ENCODE results near the gene XG.
"Not testable (repeated sequence)": the region's sequence is repeated elsewhere in the genome, so short reads cannot be mapped to it uniquely, and the experiment has no call there.

XG gene

GRCh38 chrX:2799369-2799768 lies 47.5 kb downstream of the XG start:
- H3K27me3 ChIP-seq (ENCODE audit: low read depth, low read length) = no peaks in the 10 kb centered on the region
- no peak overlapping the region for H2AFZ ChIP-seq (ENCODE audit: low read depth, low read length)

GRCh38 chrX:2799980-2800379 lies 48.1 kb downstream of the XG start:
- not testable (repeated sequence) for H3K4me3 ChIP-seq (ENCODE audit: low read length); H3K27ac ChIP-seq (ENCODE audit: low read length); H3K9me3 ChIP-seq (ENCODE audit: insufficient read depth, low read length); H3K36me3 ChIP-seq (replicated peaks; ENCODE audit: low read depth, low read length); H3K27me3 ChIP-seq (ENCODE audit: low read depth, low read length); H2AFZ ChIP-seq (ENCODE audit: low read depth, low read length); H3K79me2 ChIP-seq (ENCODE audit: low read length); H4K20me1 ChIP-seq (ENCODE audit: insufficient read depth, low read length); H3K4me1 ChIP-seq (ENCODE audit: low read length); H3K4me2 ChIP-seq (ENCODE audit: low read length); H3K9ac ChIP-seq (ENCODE audit: low read length)

More at GRCh38 chrX:2799369-2799768, 47.5 kb downstream of the XG start:
- Histone ChIP-seq H3K4me1 (ENCODE audit: low read length) (no peaks in the 10 kb centered on the region), H3K79me2 (ENCODE audit: low read length) (no peaks in the 10 kb centered on the region), H3K9me3 (ENCODE audit: insufficient read depth, low read length) (no peaks in the 10 kb centered on the region), H3K27ac (ENCODE audit: low read length) (no peak overlapping the region), H4K20me1 (ENCODE audit: insufficient read depth, low read length) (no peaks in the 10 kb centered on the region), H3K4me2 (ENCODE audit: low read length) (no peak overlapping the region), H3K9ac (ENCODE audit: low read length) (no peak overlapping the region), H3K4me3 (ENCODE audit: low read length) (no peak overlapping the region), H3K36me3 (replicated peaks; ENCODE audit: low read depth, low read length) (no peaks in the 10 kb centered on the region)
- TF ChIP-seq CTCF (IDR thresholded peaks at IDR 0.05; ENCODE audit: low read depth, low read length) (no peak), EZH2phosphoT487 (IDR thresholded peaks at IDR 0.05; ENCODE audit: low read depth) (no peak)

GRCh38 chrX:2801223-2801622 lies 49.4 kb downstream of the XG start:
- Histone ChIP-seq H3K36me3 (replicated peaks; ENCODE audit: low read depth, low read length) (no peaks in the 10 kb centered on the region), H3K27me3 (ENCODE audit: low read depth, low read length) (no peaks in the 10 kb centered on the region), H3K79me2 (ENCODE audit: low read length) (no peaks in the 10 kb centered on the region), H3K27ac (ENCODE audit: low read length) (no peak overlapping the region), H4K20me1 (ENCODE audit: insufficient read depth, low read length) (no peaks in the 10 kb centered on the region), H3K4me1 (ENCODE audit: low read length) (no peaks in the 10 kb centered on the region), H3K4me2 (ENCODE audit: low read length) (no peak overlapping the region), H3K9me3 (ENCODE audit: insufficient read depth, low read length) (no peaks in the 10 kb centered on the region), H3K4me3 (ENCODE audit: low read length) (no peak overlapping the region), H3K9ac (ENCODE audit: low read length) (no peak overlapping the region), H2AFZ (ENCODE audit: low read depth, low read length) (no peak overlapping the region)
- TF ChIP-seq CTCF (IDR thresholded peaks at IDR 0.05; ENCODE audit: low read depth, low read length) = no peak
- TF ChIP-seq EZH2phosphoT487 (IDR thresholded peaks at IDR 0.05; ENCODE audit: low read depth) = no peak

GRCh38 chrX:2802376-2803090 lies 50.7 kb downstream of the XG start:
- not testable (repeated sequence) for H3K36me3 ChIP-seq (replicated peaks; ENCODE audit: low read depth, low read length); H3K79me2 ChIP-seq (ENCODE audit: low read length); H3K4me1 ChIP-seq (ENCODE audit: low read length); H3K27me3 ChIP-seq (ENCODE audit: low read depth, low read length); H2AFZ ChIP-seq (ENCODE audit: low read depth, low read length); H4K20me1 ChIP-seq (ENCODE audit: insufficient read depth, low read length); H3K4me3 ChIP-seq (ENCODE audit: low read length); H3K9me3 ChIP-seq (ENCODE audit: insufficient read depth, low read length); H3K9ac ChIP-seq (ENCODE audit: low read length); H3K27ac ChIP-seq (ENCODE audit: low read length); H3K4me2 ChIP-seq (ENCODE audit: low read length)

GRCh38 chrX:2803486-2803885 lies 51.6 kb downstream of the XG start:
- not testable (repeated sequence) for H3K27ac ChIP-seq (ENCODE audit: low read length); H3K4me2 ChIP-seq (ENCODE audit: low read length); H3K79me2 ChIP-seq (ENCODE audit: low read length); H3K9ac ChIP-seq (ENCODE audit: low read length); H3K9me3 ChIP-seq (ENCODE audit: insufficient read depth, low read length); H3K36me3 ChIP-seq (replicated peaks; ENCODE audit: low read depth, low read length); H3K4me1 ChIP-seq (ENCODE audit: low read length); H3K4me3 ChIP-seq (ENCODE audit: low read length); H3K27me3 ChIP-seq (ENCODE audit: low read depth, low read length); H4K20me1 ChIP-seq (ENCODE audit: insufficient read depth, low read length); H2AFZ ChIP-seq (ENCODE audit: low read depth, low read length)

- not testable (repeated sequence) for H3K9me3 ChIP-seq (ENCODE audit: insufficient read depth, low read length); H3K79me2 ChIP-seq (ENCODE audit: low read length); H3K4me3 ChIP-seq (ENCODE audit: low read length); H3K27ac ChIP-seq (ENCODE audit: low read length); H4K20me1 ChIP-seq (ENCODE audit: insufficient read depth, low read length); H3K9ac ChIP-seq (ENCODE audit: low read length); H3K36me3 ChIP-seq (replicated peaks; ENCODE audit: low read depth, low read length); H3K4me2 ChIP-seq (ENCODE audit: low read length); H3K4me1 ChIP-seq (ENCODE audit: low read length); H2AFZ ChIP-seq (ENCODE audit: low read depth, low read length); H3K27me3 ChIP-seq (ENCODE audit: low read depth, low read length)
Measured at GRCh38 chrX:2804106-2804843, 52.4 kb downstream of the XG start.

GRCh38 chrX:2804858-2805257 lies 53.0 kb downstream of the XG start:
- not testable (repeated sequence) for H3K27ac ChIP-seq (ENCODE audit: low read length)

More at GRCh38 chrX:2804858-2805257, 53.0 kb downstream of the XG start:
- H3K9ac ChIP-seq (ENCODE audit: low read length); H4K20me1 ChIP-seq (ENCODE audit: insufficient read depth, low read length); H3K27me3 ChIP-seq (ENCODE audit: low read depth, low read length); H3K4me3 ChIP-seq (ENCODE audit: low read length); H2AFZ ChIP-seq (ENCODE audit: low read depth, low read length); H3K4me2 ChIP-seq (ENCODE audit: low read length); H3K9me3 ChIP-seq (ENCODE audit: insufficient read depth, low read length); H3K79me2 ChIP-seq (ENCODE audit: low read length); H3K4me1 ChIP-seq (ENCODE audit: low read length); H3K36me3 ChIP-seq (replicated peaks; ENCODE audit: low read depth, low read length): not testable (repeated sequence)

All from OCI-LY3 (cell line).